GM12878 (cell line): ENCODE data around the gene CSRP2. TPM values are rescaled to one million over a fixed set of nuclear protein-coding genes. Genes with fewer than 3 reads are reported as not detected.

Experiments
- ATAC-seq: fragments of 200-7000 bp; cut with Tn5 transposase; 3 replicates; pipeline ENCODE4 v1.9.1; 2020; ENCODE audit warnings: mild to moderate bottlenecking, moderate library complexity
- BruUV-seq: library from RNA; stranded (reverse); fragments of 400-500 nt; replicated peaks from 2 replicates; lab custom pipeline; 2021; lab: Mats Ljungman, UMichigan
- CTCF ChIA-PET: fragments of 300-600 bp; sonication (Branson Sonifier 250); formaldehyde crosslinking; extraction: SDS; loops from one replicate; lab custom pipeline; 2021; ENCODE audit warnings: inconsistent platforms; lab: Yijun Ruan, JAX
- POLR2A ChIA-PET: fragments of 350-600 bp; formaldehyde crosslinking; extraction: SDS; loops from one replicate; lab custom pipeline; 2021; ENCODE audit warnings: inconsistent platforms; lab: Charles Lee
- RAD21 ChIA-PET: fragments of 300-600 bp; sonication (Branson Sonifier 250); formaldehyde crosslinking; loops from one replicate; lab custom pipeline; 2023; ENCODE audit warnings: antibody characterized with exemption; ENCODE audit not compliant: unreplicated experiment; lab: Charles Lee
- SMC1A ChIA-PET: fragments of 300-600 bp; sonication (Branson Sonifier 250); formaldehyde crosslinking; loops from one replicate; lab custom pipeline; 2023; ENCODE audit not compliant: unreplicated experiment, uncharacterized antibody; lab: Charles Lee
- DNase-seq: peaks from one replicate; pipeline ENCODE4 v3.0.0-alpha.2; 2011; ENCODE audit warnings: low read depth, low spot score
- FAIRE-seq: peaks from 3 replicates; lab custom pipeline; 2011; peaks lifted over from hg19 to GRCh38; lab: Jason Lieb, UNC
- H2AFZ ChIP-seq: 2 replicates; pipeline ENCODE4 v1.6.0; 2011; ENCODE audit warnings: low read depth, low read length, control low read depth; ENCODE audit not compliant: control insufficient read depth
- H3K27ac ChIP-seq: 2 replicates; pipeline ENCODE4 v1.5.1; 2011; ENCODE audit warnings: control low read depth; ENCODE audit not compliant: control insufficient read depth, insufficient read depth
- H3K27me3 ChIP-seq, 2 experiments: replicated peaks in 1 of 2; 2 replicates each; pipeline versions ENCODE4 v1.6.0 to v1.6.1; 2011; ENCODE audit warnings: low read length in 1 of 2; ENCODE audit not compliant: control insufficient read depth in 2 of 2, insufficient read depth in 2 of 2
- H3K36me3 ChIP-seq, 2 experiments: 2 replicates each; pipeline ENCODE4 v1.5.1; 2011; ENCODE audit warnings: low read length in 1 of 2; ENCODE audit not compliant: control insufficient read depth in 2 of 2, insufficient read depth in 2 of 2
- H3K4me1 ChIP-seq: 2 replicates; pipeline ENCODE4 v1.6.1; 2011; ENCODE audit warnings: mild to moderate bottlenecking, low read length, moderate library complexity, mixed read lengths; ENCODE audit not compliant: control insufficient read depth, insufficient read depth
- H3K4me2 ChIP-seq: 2 replicates; pipeline ENCODE4 v1.6.0; 2011; ENCODE audit warnings: control low read depth; ENCODE audit not compliant: control insufficient read depth, insufficient read depth
- H3K4me3 ChIP-seq: fragments of 200-600 bp; sonication (generic); 2 replicates; pipeline ENCODE4 v1.5.1; 2016
- H3K79me2 ChIP-seq: 2 replicates; pipeline ENCODE4 v1.6.0; 2011; ENCODE audit warnings: low read length; ENCODE audit not compliant: control insufficient read depth, insufficient read depth
- H3K9ac ChIP-seq: 2 replicates; pipeline ENCODE4 v1.8.0; 2011; ENCODE audit warnings: low read length, control low read depth, mixed read lengths; ENCODE audit not compliant: control insufficient read depth, insufficient read depth
- H3K9me3 ChIP-seq: replicated peaks from 3 replicates; pipeline ENCODE4 v1.5.1; 2011; ENCODE audit warnings: mild to moderate bottlenecking, low read length; ENCODE audit not compliant: control insufficient read depth, insufficient read depth
- H4K20me1 ChIP-seq: 2 replicates; pipeline ENCODE4 v1.6.0; 2011; ENCODE audit not compliant: control insufficient read depth, insufficient read depth
- ATF7 ChIP-seq: fragments of 450-650 bp; IDR thresholded peaks from 2 replicates; pipeline ENCODE4 v1.6.1; 2016; ENCODE audit warnings: low read depth, mild to moderate bottlenecking
- BHLHE40 ChIP-seq, 2 experiments: fragments of 450-650 bp in 1 of 2; IDR thresholded peaks; 2 replicates each; pipeline ENCODE4 v1.6.1; 2011 to 2017; ENCODE audit warnings: low read depth in 2 of 2, borderline replicate concordance in 1 of 2, improper control_type of control experiment in 1 of 2, low read length in 1 of 2, mild to moderate bottlenecking in 1 of 2
- CBX3 ChIP-seq: fragments of 200-600 bp; sonication (generic); IDR thresholded peaks from 2 replicates; pipeline ENCODE4 v1.6.1; 2016; ENCODE audit warnings: low read depth, borderline replicate concordance
- IKZF1 ChIP-seq: fragments of 450-650 bp; conservative IDR thresholded peaks from 2 replicates; pipeline ENCODE4 v1.6.1; 2017; ENCODE audit warnings: antibody characterized with exemption, mild to moderate bottlenecking
- NR2C2 ChIP-seq: IDR thresholded peaks from 2 replicates; pipeline ENCODE4 v1.6.1; 2011; ENCODE audit warnings: borderline replicate concordance, low read depth; ENCODE audit not compliant: control insufficient read depth, insufficient read length
- NRF1 ChIP-seq: conservative IDR thresholded peaks from 2 replicates; pipeline ENCODE4 v1.6.1; 2011; ENCODE audit warnings: mild to moderate bottlenecking, low read depth, low read length, improper control_type of control experiment
- RUNX3 ChIP-seq: IDR thresholded peaks from 2 replicates; pipeline ENCODE4 v1.6.1; 2012; ENCODE audit warnings: low read length, inconsistent platforms
- SPI1 ChIP-seq: IDR thresholded peaks from 2 replicates; pipeline ENCODE4 v1.6.1; 2011; ENCODE audit warnings: low read depth, mild to moderate bottlenecking, low read length, moderate library complexity, borderline replicate concordance; ENCODE audit not compliant: insufficient read depth
- WGBS: methylation state at CpG from one replicate; pipeline ENCODE4 v1.1.6; 2016; ENCODE audit warnings: low lambda C conversion rate; ENCODE audit not compliant: insufficient replicate concordance, insufficient coverage; ENCODE audit errors: missing lambda C conversion rate; 5-methylcytosine and 5-hydroxymethylcytosine counted together
- in situ Hi-C: fragments of 300-500 bp; cut with MboI; formaldehyde crosslinking; loops from 9 replicates; pipeline ENCODE4 v1.14.3; 2018; ENCODE audit warnings: mixed read lengths
- intact Hi-C: fragments of 100-400 bp; cut with micrococcal nuclease; formaldehyde crosslinking; loops from one replicate; pipeline ENCODE4 v1.14.2; 2022; ENCODE audit not compliant: unreplicated experiment
- polyA plus RNA-seq, 11 experiments: library from polyadenylated mRNA; depleted of rRNA in 4 of 11; unstranded in 6 of 11; stranded (reverse) in 5 of 11; fragments of >200 nt; fragmentation: Nextera tagmentation in 4 of 11; fragmentation: Illumina TruSeq in 1 of 11; extraction: Ambion mirVana in 4 of 11; extraction: Trizol in 1 of 11; gene quantifications; 1 replicate in 1 of 11; 2 replicates in 10 of 11; pipeline versions ENCODE4 v1.2.1 to v1.2.3, GENCODE V29; 2011 to 2016; ENCODE audit warnings: inconsistent platforms in 2 of 11, missing spikeins in 2 of 11, low read depth in 1 of 11
- total RNA-seq, 4 experiments: library from RNA; depleted of rRNA in 3 of 4; stranded (reverse); fragments of >200 nt in 3 of 4; fragmentation: Illumina TruSeq in 1 of 4; extraction: Trizol in 1 of 4; gene quantifications; 2 replicates each; pipeline versions ENCODE4 v1.2.1 to v1.2.3, GENCODE V29; 2013 to 2021
- TF ChIP-seq, protein P1 (sequence below): IDR thresholded peaks from 2 replicates; pipeline ENCODE4 v1.6.1; 2012; ENCODE audit warnings: low read depth, low read length, improper control_type of control experiment
- TF ChIP-seq, protein P2 (sequence below): fragments of 450-650 bp; IDR thresholded peaks from 2 replicates; pipeline ENCODE4 v1.6.1; 2017; ENCODE audit warnings: low read depth, mild to moderate bottlenecking, moderate library complexity

Gene CSRP2
- total and polyA plus RNA-seq, 10 of the 15 experiments (the other 5 are each of a cell fraction or from before 2014, with no cell fraction given): 0.08 to 1.6 (median 0.52) TPM

DNA sequence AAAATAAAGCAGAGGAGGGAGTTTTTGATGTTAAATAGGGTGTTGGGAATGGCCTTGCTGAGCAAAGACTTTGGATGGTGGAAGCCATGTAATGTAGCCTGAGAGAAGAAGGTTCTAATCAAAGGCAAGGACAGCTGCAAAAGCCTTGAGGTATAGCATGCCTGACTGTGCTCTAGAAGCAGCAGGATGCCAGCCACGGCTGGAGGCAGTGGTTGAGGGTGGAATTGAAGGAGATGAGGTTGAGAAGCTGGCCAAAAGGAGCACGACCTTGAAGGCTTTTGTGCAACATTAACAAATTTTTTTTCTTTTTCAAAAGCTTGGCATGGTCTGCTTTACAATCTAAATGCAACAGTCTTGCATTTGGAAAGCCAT is 42.3 kb upstream of the CSRP2 start:
- no peak for DNase-seq
- ChIA-PET SMC1A (no interaction called here), POLR2A (interaction anchor here (0.6 kb wide), 1 partner anchor 143 kb away, joined by 4 read pairs; no protein-coding TSS in a partner anchor), RAD21 (no interaction called here), CTCF (no interaction called here)
- ATAC-seq: no peak
- FAIRE-seq: no peak
- H2AFZ ChIP-seq: no peak overlapping the region
- H3K27me3 ChIP-seq: no peaks in the 10 kb centered on the region
- intact Hi-C loops (no loop called here), in situ Hi-C loops (no loop called here)
- TF ChIP-seq NRF1: no peak
- TF ChIP-seq CBX3: no peak
- no peaks in the 10 kb centered on the region for H3K9me3 ChIP-seq
- no peaks in the 10 kb centered on the region for H4K20me1 ChIP-seq
- H3K4me1 ChIP-seq: no peaks in the 10 kb centered on the region
- H3K36me3 ChIP-seq: no peaks in the 10 kb centered on the region
- H3K4me2 ChIP-seq: no peak overlapping the region
- H3K79me2 ChIP-seq: no peaks in the 10 kb centered on the region
- 5% methylated on average over 2 of the region's 2 CpGs for WGBS
- H3K9ac ChIP-seq: no peak overlapping the region
- BruUV-seq: no TSS peak
- H3K4me3 ChIP-seq: no peak overlapping the region
- H3K27ac ChIP-seq: no peak overlapping the region

- no peak overlapping the region; the same call in 1 of the 2 replicates for H2AFZ ChIP-seq
- H3K4me3 ChIP-seq: no peak overlapping the region
- FAIRE-seq (no peak), ATAC-seq (peak; percentile 91), DNase-seq (no peak)
- H3K27ac ChIP-seq: no peak overlapping the region
- H3K4me1 ChIP-seq: no peaks in the 10 kb centered on the region
- H3K27me3 ChIP-seq: no peaks in the 10 kb centered on the region
- H3K36me3 ChIP-seq: no peaks in the 10 kb centered on the region
- no peaks in the 10 kb centered on the region for H3K79me2 ChIP-seq
- WGBS: 26% methylated on average over 9 of the region's 9 CpGs
- POLR2A ChIA-PET: no interaction called here
- BruUV-seq: no TSS peak
- CTCF ChIA-PET: no interaction called here
- in situ Hi-C loops (no loop called here), intact Hi-C loops (no loop called here)
- no peak overlapping the region for H3K4me2 ChIP-seq
- TF ChIP-seq NR2C2: no peak
- 0 out of 2 replicates have a peak, but pooled peaks have one; percentile 25 for TF ChIP-seq IKZF1
- TF ChIP-seq BHLHE40 (IDR thresholded peaks at IDR 0.05; ENCODE audit: borderline replicate concordance in 1 of 2, low read depth in 2 of 2, low read length in 1 of 2): peak in 1 of 2 experiments; percentile 18; a peak in 1 of 4 replicates
- TF ChIP-seq SPI1: peak; percentile 52; the same call in 1 of the 2 replicates
- TF ChIP-seq, protein P1, sequence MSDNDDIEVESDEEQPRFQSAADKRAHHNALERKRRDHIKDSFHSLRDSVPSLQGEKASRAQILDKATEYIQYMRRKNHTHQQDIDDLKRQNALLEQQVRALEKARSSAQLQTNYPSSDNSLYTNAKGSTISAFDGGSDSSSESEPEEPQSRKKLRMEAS: no peak
- peak; percentile 39 for TF ChIP-seq RUNX3
- peak; percentile 32; the same call in 1 of the 2 replicates for TF ChIP-seq ATF7
- TF ChIP-seq, protein P2, sequence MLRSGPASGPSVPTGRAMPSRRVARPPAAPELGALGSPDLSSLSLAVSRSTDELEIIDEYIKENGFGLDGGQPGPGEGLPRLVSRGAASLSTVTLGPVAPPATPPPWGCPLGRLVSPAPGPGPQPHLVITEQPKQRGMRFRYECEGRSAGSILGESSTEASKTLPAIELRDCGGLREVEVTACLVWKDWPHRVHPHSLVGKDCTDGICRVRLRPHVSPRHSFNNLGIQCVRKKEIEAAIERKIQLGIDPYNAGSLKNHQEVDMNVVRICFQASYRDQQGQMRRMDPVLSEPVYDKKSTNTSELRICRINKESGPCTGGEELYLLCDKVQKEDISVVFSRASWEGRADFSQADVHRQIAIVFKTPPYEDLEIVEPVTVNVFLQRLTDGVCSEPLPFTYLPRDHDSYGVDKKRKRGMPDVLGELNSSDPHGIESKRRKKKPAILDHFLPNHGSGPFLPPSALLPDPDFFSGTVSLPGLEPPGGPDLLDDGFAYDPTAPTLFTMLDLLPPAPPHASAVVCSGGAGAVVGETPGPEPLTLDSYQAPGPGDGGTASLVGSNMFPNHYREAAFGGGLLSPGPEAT: peak; percentile 36; the same call in 1 of the 2 replicates
- RAD21 ChIA-PET: no interaction called here
- SMC1A ChIA-PET: interaction anchor here (1.5 kb wide), 1 partner anchor 54 kb away, joined by 3 read pairs; no protein-coding TSS in a partner anchor
- H3K9me3 ChIP-seq: no peaks in the 10 kb centered on the region
- no peak overlapping the region for H3K9ac ChIP-seq
- no peaks in the 10 kb centered on the region for H4K20me1 ChIP-seq
Observed at GRCh38 chr12:76920172-76921099, 41.6 kb upstream of the CSRP2 start.
